ENCODE measurements around the gene LHX1.
A peak's percentile ranks its signal among the peaks of the same experiment; 100 is the strongest.

Gene LHX1

GRCh38 chr17:36894925-36895324 lies 42.4 kb upstream of the LHX1 start:
- TF ChIP-seq, protein P1, sequence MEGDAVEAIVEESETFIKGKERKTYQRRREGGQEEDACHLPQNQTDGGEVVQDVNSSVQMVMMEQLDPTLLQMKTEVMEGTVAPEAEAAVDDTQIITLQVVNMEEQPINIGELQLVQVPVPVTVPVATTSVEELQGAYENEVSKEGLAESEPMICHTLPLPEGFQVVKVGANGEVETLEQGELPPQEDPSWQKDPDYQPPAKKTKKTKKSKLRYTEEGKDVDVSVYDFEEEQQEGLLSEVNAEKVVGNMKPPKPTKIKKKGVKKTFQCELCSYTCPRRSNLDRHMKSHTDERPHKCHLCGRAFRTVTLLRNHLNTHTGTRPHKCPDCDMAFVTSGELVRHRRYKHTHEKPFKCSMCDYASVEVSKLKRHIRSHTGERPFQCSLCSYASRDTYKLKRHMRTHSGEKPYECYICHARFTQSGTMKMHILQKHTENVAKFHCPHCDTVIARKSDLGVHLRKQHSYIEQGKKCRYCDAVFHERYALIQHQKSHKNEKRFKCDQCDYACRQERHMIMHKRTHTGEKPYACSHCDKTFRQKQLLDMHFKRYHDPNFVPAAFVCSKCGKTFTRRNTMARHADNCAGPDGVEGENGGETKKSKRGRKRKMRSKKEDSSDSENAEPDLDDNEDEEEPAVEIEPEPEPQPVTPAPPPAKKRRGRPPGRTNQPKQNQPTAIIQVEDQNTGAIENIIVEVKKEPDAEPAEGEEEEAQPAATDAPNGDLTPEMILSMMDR (conservative IDR thresholded peaks at IDR 0.05; ENCODE audit: low read length): no peak
- DNase-seq (ENCODE audit: low read depth): no peak
- H3K4me3 ChIP-seq (ENCODE audit: low read length): no peak overlapping the region

GRCh38 chr17:36899250-36900159 lies 37.8 kb upstream of the LHX1 start:
- DNase-seq (ENCODE audit: low read depth): no peak
- TF ChIP-seq, protein P1 (conservative IDR thresholded peaks at IDR 0.05; ENCODE audit: low read length): no peak
- H3K4me3 ChIP-seq (ENCODE audit: low read length): no peak overlapping the region

DNA sequence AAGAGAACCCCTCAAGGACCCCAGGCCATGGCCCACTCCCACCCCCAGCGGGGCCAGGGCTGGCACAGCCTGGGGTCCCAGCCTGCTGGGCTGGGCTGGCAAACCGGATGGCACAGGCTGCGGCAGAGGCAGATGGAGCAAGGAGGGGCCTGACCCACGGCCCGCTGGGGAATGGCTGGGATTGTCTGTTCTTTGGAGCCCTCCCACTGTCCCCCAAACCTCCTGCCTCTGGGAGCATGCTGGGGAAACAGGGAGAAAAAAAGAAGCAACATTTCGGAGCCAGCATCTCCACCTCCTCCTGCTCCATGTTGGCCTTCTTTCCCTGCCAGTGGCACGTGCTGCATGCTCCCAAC lies 37.1 kb upstream of the LHX1 start:
- TF ChIP-seq, protein P1 (conservative IDR thresholded peaks at IDR 0.05; ENCODE audit: low read length): no peak
- H3K4me3 ChIP-seq (ENCODE audit: low read length): no peak overlapping the region
- DNase-seq (ENCODE audit: low read depth): no peak

DNA sequence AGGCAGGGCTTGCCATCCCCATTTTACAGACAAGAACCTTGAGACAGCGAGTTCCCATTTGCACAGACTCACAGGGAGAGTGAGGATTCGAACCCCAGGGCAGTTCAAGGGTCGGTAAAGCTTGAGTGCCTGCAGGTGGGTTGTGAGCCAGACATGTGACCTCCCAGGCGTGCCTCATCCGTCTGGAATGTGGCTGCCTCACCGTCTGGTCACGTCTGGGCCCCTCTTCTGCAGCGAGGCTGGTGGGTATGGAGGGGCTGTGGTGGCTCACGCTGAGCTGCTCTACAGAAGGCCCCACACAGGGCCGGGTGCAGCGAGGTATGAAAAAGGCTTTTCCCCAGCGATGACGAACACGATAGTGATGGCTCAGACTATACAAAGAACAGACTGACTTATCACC lies 35.8 kb upstream of the LHX1 start:
- TF ChIP-seq, protein P1 (conservative IDR thresholded peaks at IDR 0.05; ENCODE audit: low read length): no peak
- no peak overlapping the region for H3K4me3 ChIP-seq (ENCODE audit: low read length)
- DNase-seq (ENCODE audit: low read depth): peak; percentile 35

GRCh38 chr17:36907407-36907806 lies 29.9 kb upstream of the LHX1 start:
- TF ChIP-seq, protein P1 (conservative IDR thresholded peaks at IDR 0.05; ENCODE audit: low read length): no peak
- H3K4me3 ChIP-seq (ENCODE audit: low read length): no peak overlapping the region
- no peak for DNase-seq (ENCODE audit: low read depth)

DNA sequence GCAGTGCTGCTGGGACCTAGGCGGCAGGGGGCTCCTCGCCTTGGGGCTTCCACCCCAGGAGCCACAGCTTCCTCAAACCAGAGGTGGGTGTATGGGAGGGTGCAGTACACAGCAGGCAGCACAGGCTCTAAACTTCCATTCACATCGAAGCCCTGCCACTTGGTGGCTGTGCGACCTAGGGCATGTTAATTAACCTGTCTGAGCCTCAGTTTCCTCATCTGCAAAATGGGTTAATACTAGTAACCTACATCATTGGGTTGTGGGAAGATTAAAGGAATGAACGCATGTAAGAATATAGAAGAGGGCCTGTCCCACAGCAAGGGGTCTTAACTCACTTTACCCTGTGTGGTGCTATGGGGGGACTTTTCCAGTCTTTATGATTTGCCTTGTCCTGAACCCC lies 26.8 kb upstream of the LHX1 start:
- DNase-seq (ENCODE audit: low read depth): no peak
- TF ChIP-seq, protein P1 (conservative IDR thresholded peaks at IDR 0.05; ENCODE audit: low read length): no peak
- no peak overlapping the region for H3K4me3 ChIP-seq (ENCODE audit: low read length)

DNA sequence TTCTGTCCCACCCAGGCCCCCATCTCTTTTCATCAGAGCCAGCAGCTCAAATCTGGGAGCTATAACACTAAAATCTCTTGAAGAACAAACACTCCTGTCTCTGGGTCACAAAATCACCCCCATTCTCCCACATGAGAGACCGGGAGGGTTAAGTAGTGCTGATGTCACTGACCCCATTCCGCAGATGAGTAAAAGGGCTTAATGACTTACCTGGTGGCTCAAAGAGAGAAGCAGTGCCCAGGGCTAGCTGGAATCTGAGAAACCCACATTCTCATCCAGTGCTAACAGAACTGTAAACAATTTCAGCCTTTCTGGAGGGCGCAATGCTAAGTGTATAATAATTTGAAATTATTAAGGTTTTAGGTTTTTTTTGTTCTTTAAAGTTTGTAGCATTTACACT lies 26.3 kb upstream of the LHX1 start:
- TF ChIP-seq, protein P1 (conservative IDR thresholded peaks at IDR 0.05; ENCODE audit: low read length): no peak
- no peak for DNase-seq (ENCODE audit: low read depth)
- no peak overlapping the region for H3K4me3 ChIP-seq (ENCODE audit: low read length)
